Heart right ventricle (tissue), 16 donors: ENCODE data around the gene PAFAH1B1. TPM values are rescaled to one million over a fixed set of nuclear protein-coding genes. Genes with fewer than 3 reads are reported as not detected.

Experiments
- ATAC-seq, 8 donors: fragments of 200-7000 bp; cut with Tn5 transposase; one replicate each; pipeline ENCODE4 v1.9.1; 2020; ENCODE audit warnings: mild to moderate bottlenecking in 8 of 8, moderate library complexity in 8 of 8, moderate number of reproducible peaks in 1 of 8
- DNase-seq, 2 donors: peaks; one replicate each; pipeline ENCODE4 v3.0.0-alpha.2; 2020
- H3K27ac ChIP-seq, 10 donors: fragments of 200-600 bp; sonication (generic) in 2 of 10; one replicate each; pipeline versions ENCODE4 v1.5.0 to v1.8.0; 2020 to 2022; ENCODE audit warnings: mild to moderate bottlenecking in 3 of 10
- H3K27me3 ChIP-seq, 7 donors: fragments of 200-600 bp; one replicate each; pipeline ENCODE4 v1.8.0; 2021 to 2022; ENCODE audit warnings: mild to moderate bottlenecking in 2 of 7
- H3K36me3 ChIP-seq, 9 donors: fragments of 200-600 bp; sonication (generic) in 1 of 9; one replicate each; pipeline versions ENCODE4 v1.5.0 to v1.8.0; 2020 to 2022; ENCODE audit warnings: mild to moderate bottlenecking in 2 of 9
- H3K4me1 ChIP-seq, 9 donors: fragments of 200-600 bp; sonication (generic) in 1 of 9; one replicate each; pipeline versions ENCODE4 v1.5.0 to v1.8.0; 2020 to 2022; ENCODE audit warnings: mild to moderate bottlenecking in 4 of 9
- H3K4me3 ChIP-seq, 10 donors: fragments of 200-600 bp; sonication (generic) in 2 of 10; one replicate each; pipeline versions ENCODE4 v1.5.0 to v1.8.0; 2020 to 2022; ENCODE audit warnings: mild to moderate bottlenecking in 7 of 10, moderate library complexity in 2 of 10
- H3K9me3 ChIP-seq, 11 donors: fragments of 200-600 bp in 10 of 11; sonication (generic) in 2 of 11; one replicate each; pipeline versions ENCODE4 v1.5.0 to v1.8.0; 2013 to 2022; ENCODE audit warnings: mild to moderate bottlenecking in 2 of 11, control low read depth in 1 of 11, moderate library complexity in 1 of 11
- CTCF ChIP-seq, 9 donors: fragments of 200-600 bp; sonication (generic) in 2 of 9; IDR thresholded peaks; one replicate each; pipeline versions ENCODE4 v1.5.0 to v1.8.0; 2021 to 2022; ENCODE audit warnings: antibody characterized with exemption in 9 of 9, mild to moderate bottlenecking in 5 of 9, moderate library complexity in 1 of 9
- WGBS, 2 donors: extraction: QIAGEN DNeasy Blood & Tissue Kit; methylation state at CpG; one replicate each; pipeline ENCODE4 v1.1.7; 2013; ENCODE audit warnings: inconsistent platforms in 1 of 2; 5-methylcytosine and 5-hydroxymethylcytosine counted together
- intact Hi-C, 10 donors: fragments of 100-400 bp; cut with DNase I; formaldehyde crosslinking; loops; one replicate each; pipeline versions ENCODE4 v1.11.1 to v1.14.2; 2022
- polyA plus RNA-seq, 2 donors: library from polyadenylated mRNA; stranded (reverse); fragments of 200-250 nt; gene quantifications; one replicate each; pipeline ENCODE4 v1.2.3, GENCODE V29; 2013
- total RNA-seq, 10 donors: library from RNA; stranded (reverse); fragmentation: NEBNext Ultra II Directional in 3 of 10; extraction: Animal tissue kit (Norgen Biotek cat#: 25700) in 3 of 10; gene quantifications; one replicate each; pipeline versions ENCODE4 v1.2.1 to v1.2.4, GENCODE V29; 2021 to 2023
- donor health status: Arrhythmogenic right ventricular cardiomyopathy.
- donor health status: ischemic (EF 13 %, LVEDD 7.1; RV severe dilation, severe dysfunction).
- donor health status: healthy with polysubstance abuse.
- donor health status: DM: no; HTN: yes; CAD: no.
- donor health status: DM: no; HTN: no; CAD: no.
- donor health status: ischemic (EF 25% LVEDD 6.9; RV normal size, moderate dysfunction).
- donor health status: ischemic (EF 25% LVEDD 5.7; RV mildly dilated, moderate dysfunction).
- donor health status: healthy.
- donor health status: DM: yes; HTN: yes; CAD: no.
- donor health status: Ischemic cardiomyopathy.
- donor health status: ischemic (EF 35%, LVEDD 5.7; RV mildly dilated, moderate dysfunction).
- donor health status: nonischemic (EF 11% LVEDD 7.7; RV severe dilation, severe dysfunction).
- donor health status: DM: yes; HTN: yes; CAD: no.
- donor health status: PGD.
- donor health status: ischemic (EF 29% LVEDD 5.4; RV normal size, mild dysfunction).
- donor health status: nonischemic (EF 23%, LVEDD 6.1; RV moderate dilation, normal function).

The PAFAH1B1 gene
- total and polyA plus RNA-seq, 12 donors, result 39.3 to 155 (median 130) TPM

- intact Hi-C loops, result no loop called here
- H3K4me1 ChIP-seq, result peaks cover 19 to 57% (median 48%) of the 10 kb centered on the region in 9 donors
- WGBS, 2 donors, result 43 to 44% methylated on average over 36 of the region's 36 CpGs
- H3K27ac ChIP-seq, result peak overlapping the region; percentile 78 to 99 (median 92)
- H3K36me3 ChIP-seq, result peaks cover 0 to 5% (median 0%) of the 10 kb centered on the region in 9 donors
- H3K27me3 ChIP-seq, result no peaks in the 10 kb centered on the region
- TF ChIP-seq CTCF (IDR thresholded peaks at IDR 0.05), result no peak
- no peak for DNase-seq
- peak in 7 of 8 donors; percentile 1 to 12 (median 4) for ATAC-seq
- H3K9me3 ChIP-seq, result no peaks in the 10 kb centered on the region
- peak overlapping the region; percentile 80 to 99 (median 93) for H3K4me3 ChIP-seq
Observed at GRCh38 chr17:2712300-2713043, 119.0 kb downstream of the PAFAH1B1 start.

DNA sequence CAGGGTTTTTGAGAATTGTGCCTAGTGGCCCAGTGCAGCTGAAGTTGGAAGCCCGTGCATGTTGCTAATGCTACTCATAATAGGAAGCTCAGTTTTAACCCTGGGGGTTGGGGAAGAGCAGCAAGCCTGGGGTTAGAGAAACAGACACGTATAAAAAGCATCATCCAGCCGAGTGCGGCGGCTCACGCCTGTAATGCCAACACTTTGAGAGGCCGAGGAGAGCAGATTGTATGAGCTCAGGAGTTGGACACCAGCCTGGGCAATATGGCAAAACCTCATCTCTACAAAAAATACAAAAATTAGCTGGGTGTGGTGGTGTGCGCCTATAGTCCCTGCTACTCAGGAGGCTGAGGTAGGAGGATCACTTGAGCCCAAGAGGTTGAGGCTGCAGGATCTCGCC is 120.4 kb downstream of the PAFAH1B1 start:
- WGBS, 2 donors, result 90% methylated on average over 9 of the region's 9 CpGs
- Histone ChIP-seq H3K4me3 (peak overlapping the region in 1 of 10 donors; percentile 98), H3K4me1 (peaks cover 13 to 44% (median 36%) of the 10 kb centered on the region in 9 donors), H3K9me3 (no peaks in the 10 kb centered on the region), H3K27ac (no peak overlapping the region), H3K27me3 (no peaks in the 10 kb centered on the region), H3K36me3 (peaks cover 0 to 5% (median 0%) of the 10 kb centered on the region in 9 donors)
- DNase-seq (no peak), ATAC-seq (no peak)
- no peak for TF ChIP-seq CTCF (IDR thresholded peaks at IDR 0.05)
- intact Hi-C loops, result no loop called here

DNA sequence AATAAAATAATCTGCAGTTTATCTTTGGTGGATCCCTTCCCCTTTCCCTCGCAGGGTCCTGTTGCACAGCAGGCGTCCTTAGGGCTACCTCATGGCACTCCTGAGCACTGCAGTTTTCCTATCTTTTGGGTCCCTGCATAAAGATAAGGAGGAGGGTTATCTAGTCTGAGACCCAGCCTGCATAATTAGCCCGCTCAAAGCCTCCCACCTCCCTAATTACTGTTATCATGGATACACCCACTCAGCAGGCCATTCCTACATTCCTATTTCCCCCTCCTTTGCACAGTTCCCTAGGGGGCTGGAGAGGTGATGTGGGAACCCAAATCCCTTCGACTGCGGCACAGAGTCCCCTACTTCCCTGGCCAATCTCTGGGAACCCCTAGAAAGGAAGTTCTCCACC is 123.2 kb downstream of the PAFAH1B1 start:
- H3K36me3 ChIP-seq, result peaks cover 0 to 5% (median 0%) of the 10 kb centered on the region in 9 donors
- no peak overlapping the region for H3K4me3 ChIP-seq
- H3K4me1 ChIP-seq, result peaks cover 4 to 23% (median 14%) of the 10 kb centered on the region in 9 donors
- intact Hi-C loops, result no loop called here
- H3K27ac ChIP-seq, result no peak overlapping the region
- ATAC-seq, result no peak
- DNase-seq, result no peak
- no peak for TF ChIP-seq CTCF (IDR thresholded peaks at IDR 0.05)
- no peaks in the 10 kb centered on the region for H3K9me3 ChIP-seq
- WGBS, 2 donors, result 68 to 70% methylated on average over 5 of the region's 5 CpGs
- no peaks in the 10 kb centered on the region for H3K27me3 ChIP-seq

DNA sequence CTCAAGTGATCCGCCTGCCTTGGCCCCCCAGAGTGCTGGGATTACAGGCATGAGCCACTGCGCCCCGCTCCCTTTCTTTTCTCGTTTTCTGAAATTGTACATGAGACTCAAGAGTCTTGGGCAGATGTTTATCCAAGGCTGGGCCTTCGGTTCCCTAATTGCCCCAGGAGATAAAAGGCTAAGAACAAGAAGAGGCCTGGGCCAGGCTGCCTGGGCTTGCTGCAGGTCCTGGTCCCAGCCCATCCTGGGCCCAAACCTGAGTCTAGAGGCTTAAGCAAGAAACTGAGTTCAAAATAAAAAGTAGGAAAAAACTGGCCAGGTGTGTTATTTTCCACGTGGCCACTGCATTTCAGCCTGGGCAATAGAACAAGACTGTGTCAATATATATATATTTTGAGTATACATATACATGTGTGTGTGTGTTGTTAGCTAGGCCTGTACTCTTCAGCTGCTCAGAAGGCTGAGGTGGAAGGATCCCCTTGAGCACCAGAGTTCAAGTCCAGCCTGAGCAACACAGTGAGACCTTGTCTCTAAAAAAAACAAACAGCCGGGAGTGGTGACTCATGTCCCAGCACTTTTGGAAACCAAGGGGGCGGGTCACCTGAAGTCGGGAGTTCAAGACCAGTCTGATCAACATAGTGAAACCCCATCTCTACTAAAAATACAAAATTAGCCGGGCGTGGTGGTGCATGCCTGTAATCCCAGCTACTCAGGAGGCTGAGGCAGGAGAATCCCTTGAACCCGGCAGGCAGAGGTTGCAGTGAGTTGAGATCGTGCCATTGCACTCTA is 124.9 kb downstream of the PAFAH1B1 start:
- no peak for TF ChIP-seq CTCF (IDR thresholded peaks at IDR 0.05)
- no peaks in the 10 kb centered on the region for H3K9me3 ChIP-seq
- H3K4me3 ChIP-seq, result no peak overlapping the region
- intact Hi-C loops, result no loop called here
- no peak for ATAC-seq
- no peak for DNase-seq
- H3K27me3 ChIP-seq, result peaks cover 0 to 4% (median 0%) of the 10 kb centered on the region in 7 donors
- H3K36me3 ChIP-seq, result peaks cover 0 to 5% (median 0%) of the 10 kb centered on the region in 9 donors
- H3K27ac ChIP-seq, result no peak overlapping the region
- WGBS, 2 donors, result 75 to 80% methylated on average over 13 of the region's 13 CpGs
- peaks cover 0 to 10% (median 0%) of the 10 kb centered on the region in 9 donors for H3K4me1 ChIP-seq
